NCI-H69 (cell line): ENCODE measurements around the gene RAB22A.
"Not testable (repeated sequence)": the region's sequence is repeated elsewhere in the genome, so short reads cannot be mapped to it uniquely, and the experiment has no call there.

Experiments
- DNase-seq: peaks from one replicate; lab custom pipeline; 2025; lab: John Stamatoyannopoulos, UW

The RAB22A gene

DNA sequence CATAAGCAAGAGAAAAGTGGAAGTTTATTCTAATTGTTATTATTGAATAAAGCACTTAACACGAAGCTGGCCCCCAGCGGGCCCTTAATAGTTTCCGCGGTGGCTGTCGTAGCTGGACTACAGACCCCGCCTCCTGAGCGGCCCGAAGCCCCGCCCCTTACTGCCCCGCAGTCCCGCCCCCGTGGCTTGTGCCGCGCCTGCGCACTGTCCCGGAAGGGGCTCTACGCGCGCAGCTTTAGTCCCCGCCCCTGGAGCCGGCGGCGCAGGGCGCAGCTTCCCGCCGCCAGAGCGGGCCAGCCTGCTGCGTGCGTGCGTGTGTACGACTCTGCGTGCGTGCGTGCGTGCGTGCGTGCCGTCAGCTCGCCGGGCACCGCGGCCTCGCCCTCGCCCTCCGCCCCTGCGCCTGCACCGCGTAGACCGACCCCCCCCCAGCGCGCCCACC is 79.4 kb downstream of the RAB22A start, which contains the start of gene VAPB:
VAPB (plus strand) TSS at position 348 of the 442 bp plus-strand sequence. CDS start 231 bp downstream, outside the sequence.
- peak; percentile 92 for DNase-seq

DNA sequence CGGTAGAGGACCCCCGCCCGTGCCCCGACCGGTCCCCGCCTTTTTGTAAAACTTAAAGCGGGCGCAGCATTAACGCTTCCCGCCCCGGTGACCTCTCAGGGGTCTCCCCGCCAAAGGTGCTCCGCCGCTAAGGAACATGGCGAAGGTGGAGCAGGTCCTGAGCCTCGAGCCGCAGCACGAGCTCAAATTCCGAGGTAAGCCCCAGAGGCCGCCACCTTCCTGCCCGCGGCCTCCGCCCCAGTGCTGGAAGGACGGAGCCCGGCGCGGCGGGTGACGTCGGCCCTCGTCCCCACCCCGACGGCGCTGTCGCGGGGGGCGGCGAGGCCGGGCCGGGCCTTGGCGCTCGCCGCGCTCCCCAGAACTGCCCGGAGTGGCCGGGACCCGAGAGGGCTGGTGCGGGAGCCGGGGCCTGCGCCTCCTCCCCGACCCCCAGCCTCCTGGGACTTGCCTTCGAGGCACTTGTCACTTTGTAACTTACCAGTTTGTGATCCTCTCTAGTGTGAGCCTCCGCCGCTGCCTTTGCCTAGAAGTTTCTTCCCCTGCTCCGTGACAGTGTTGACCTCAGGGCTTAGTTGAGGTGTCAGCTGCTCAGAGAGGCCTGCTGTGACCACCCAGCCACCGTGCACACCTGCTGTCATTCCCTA is 79.9 kb downstream of the RAB22A start:
- DNase-seq, result peak; percentile 63

DNA sequence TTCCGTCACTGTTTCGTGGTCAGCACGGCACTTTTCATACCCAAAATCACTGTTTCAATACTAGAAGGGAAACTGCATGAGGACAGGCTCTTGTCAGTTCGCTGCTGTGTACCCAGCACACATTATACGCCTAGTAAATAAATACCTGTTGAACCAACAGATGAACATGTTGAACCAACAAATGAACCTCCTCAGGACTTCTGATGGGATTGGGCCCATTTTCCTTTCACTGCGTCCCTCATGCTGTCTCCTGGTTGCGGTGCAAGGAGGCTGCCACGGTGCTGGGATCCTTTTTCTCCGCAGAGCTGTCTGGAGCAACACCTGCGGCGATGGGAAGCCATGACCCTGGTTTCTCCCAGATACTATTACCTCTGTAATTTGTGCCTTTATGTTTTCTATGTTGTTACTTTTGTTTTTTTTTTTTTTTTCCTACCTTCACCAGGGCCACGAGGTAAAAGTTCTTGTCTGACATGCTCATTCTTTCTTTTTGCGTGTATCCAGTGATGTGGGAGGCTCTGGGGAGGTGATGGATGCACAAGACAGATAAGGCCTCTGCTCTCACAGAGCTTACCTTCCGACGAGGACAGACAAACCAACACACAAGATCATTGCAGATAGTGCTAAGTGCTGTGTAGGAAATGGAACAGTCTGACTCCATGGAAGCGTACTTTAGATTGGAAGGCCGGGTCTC is 80.6 kb downstream of the RAB22A start:
- DNase-seq, result no peak

DNA sequence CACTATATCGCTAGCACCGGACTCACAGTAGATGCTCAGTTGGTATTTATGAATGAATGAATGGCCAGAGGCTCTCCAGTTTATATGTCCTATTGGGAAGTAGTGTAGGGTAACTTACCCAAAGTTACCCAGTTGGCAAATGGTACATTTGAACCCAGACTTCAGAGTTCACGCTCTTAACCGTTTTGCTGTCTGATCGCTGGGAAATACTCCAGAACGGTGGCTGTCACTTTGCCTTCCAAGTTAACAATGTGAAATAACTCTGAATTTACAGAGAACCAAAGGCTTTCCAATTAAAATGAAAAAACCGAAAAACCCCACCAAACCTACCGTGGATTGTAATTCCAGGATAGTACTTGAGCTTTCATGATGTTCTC is 81.1 kb downstream of the RAB22A start:
- no peak for DNase-seq

DNA sequence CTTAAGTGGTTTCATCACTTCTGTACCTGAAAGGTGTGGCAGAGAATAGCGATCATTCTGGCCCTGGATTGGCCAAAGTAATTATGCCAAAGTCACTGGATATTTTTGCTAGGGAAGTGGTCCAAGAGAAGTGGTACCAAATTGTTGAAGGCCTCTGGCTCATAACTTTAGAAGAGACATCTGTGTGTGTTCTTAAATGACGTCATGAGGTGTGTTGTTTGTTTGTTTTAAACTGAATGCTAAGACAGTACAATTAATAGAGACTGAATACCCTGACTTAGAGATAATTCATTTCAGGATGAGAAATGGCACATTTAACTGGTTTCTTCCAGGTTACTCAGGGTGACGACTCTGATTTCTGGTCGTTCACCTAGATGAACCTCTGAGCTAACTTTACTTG is 82.8 kb downstream of the RAB22A start:
- DNase-seq, result no peak

DNA sequence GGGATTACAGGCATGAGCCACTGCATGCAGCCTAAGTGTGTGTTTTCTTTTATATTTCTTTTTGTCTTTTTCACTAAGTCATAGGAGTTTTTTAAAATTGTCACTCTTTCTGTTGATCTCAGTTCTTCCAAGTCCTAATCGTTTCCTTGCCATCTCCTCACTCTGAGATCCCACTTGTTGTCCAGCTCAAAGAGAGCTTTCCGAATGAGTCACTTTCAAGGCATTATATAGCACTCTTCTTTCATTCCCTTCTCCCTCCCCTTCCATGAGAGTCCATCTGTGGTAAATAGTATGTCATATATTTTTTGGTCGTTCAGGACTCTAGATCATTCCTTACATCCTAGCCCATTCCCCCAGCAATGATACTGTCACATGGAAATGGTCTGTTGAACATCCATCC is 83.8 kb downstream of the RAB22A start:
- DNase-seq, result no peak

DNA sequence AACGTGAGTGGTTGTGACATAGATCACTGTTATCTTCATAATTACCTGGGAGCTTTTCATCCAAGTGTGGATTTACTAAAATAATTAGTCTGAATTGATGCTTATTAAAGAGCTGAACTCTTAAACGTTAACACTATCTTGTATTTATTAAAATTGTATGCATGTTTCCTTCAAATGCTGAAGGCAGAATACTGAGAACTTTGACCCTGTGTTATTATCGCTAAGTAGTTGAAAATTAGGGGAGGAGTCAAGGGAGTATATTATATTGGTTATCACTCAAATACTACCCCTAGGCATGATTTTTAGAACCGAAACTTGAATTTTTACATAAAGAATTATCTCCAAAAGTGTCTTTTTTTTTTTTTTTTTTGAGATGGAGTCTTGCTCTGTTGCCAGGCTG is 85.3 kb downstream of the RAB22A start:
- DNase-seq, result no peak

DNA sequence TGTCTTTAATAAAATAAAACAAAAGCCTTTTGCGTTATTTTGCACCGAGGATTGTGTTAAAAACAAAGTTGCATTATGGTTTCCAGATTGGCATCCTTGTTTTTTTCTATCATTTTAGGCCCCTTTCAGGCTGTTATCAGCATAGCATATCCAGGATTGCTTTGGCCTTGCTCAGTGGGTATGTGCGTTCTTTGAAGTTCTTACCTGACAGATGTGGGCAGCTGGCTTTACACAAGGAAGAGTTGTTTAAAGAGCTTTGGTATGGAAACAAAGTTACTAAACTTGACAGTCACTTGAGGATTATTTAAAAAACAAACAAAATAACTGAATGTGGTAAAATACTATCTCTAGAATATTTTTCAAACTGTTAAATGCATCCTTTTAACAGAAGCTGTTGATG is 86.1 kb downstream of the RAB22A start:
- DNase-seq, result no peak

DNA sequence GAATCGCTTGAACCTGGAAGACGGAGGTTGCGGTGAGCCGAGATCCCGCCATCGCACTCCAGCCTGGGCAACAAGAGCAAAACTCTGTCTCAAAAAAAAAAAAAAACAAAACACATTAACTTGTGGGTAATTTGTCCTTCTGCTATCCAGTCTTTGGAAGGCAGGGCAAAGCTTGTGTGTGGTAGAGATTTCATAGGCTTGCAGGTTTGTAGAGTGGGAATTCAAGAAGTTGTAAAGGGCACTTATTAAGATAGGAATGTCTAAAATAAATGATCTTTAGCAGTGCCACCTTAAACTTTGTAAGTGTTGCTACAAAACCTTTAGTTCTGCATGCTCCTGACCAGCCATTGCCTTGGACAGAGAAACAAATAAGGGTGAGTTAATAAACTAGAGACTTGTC is 87.9 kb downstream of the RAB22A start:
- DNase-seq, result no peak

DNA sequence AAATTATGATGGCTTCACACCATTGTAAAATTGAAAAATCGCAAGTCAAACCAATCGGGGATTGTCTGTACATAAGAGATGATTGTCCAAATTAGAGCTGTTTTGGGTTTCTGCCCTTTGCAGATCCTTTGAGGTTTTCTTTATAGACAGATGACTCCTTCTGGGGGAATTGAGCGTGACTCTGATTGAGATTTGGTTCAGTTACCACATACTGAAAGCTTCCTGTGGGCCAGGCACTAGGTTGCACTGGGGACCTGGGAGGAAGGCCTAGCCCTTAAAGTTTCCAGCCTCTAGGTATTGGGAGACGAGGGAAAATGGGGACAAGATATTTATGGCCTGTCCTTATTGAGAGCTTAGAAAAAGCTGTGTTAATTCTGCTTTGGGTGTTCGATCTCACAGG is 88.7 kb downstream of the RAB22A start:
- no peak for DNase-seq

DNA sequence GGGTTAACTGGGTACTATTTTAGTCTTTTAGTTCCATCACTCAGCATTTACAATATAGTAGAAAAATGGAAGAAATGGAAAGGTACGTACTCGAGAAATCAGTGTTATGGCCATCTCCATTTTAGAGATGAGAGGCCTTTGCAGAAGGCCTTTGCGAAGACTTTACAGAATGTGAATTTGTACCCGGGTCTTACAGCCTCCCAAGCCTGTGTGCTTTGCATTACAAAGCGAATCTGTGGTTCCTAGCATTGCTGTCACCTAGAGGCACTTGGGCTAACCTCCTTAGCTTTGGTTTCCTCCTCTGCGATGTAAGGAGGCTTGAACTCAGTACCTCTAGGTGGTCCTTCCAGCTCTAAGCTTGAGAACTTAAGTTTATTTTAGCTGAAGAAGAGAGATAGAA is 90.4 kb downstream of the RAB22A start:
- no peak for DNase-seq

DNA sequence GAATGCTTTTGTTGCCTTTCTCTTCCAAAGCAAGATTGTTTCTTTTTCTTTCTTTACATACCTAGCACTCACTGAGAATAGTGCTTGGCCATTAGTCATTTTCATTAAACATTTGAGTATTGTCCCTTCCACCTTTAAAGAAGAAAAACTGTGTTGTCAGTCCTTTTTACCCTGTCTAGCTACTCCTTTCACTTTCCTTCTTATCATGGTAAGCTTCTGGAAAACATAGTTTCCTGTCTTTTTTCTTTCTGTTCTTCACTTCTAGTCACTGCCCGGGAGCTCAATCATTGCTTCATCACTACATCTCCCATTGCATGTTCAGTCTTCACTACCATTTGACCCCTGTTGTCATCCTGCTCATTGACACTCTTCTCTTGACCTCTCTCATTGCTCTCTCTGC is 91.6 kb downstream of the RAB22A start:
- no peak for DNase-seq

DNA sequence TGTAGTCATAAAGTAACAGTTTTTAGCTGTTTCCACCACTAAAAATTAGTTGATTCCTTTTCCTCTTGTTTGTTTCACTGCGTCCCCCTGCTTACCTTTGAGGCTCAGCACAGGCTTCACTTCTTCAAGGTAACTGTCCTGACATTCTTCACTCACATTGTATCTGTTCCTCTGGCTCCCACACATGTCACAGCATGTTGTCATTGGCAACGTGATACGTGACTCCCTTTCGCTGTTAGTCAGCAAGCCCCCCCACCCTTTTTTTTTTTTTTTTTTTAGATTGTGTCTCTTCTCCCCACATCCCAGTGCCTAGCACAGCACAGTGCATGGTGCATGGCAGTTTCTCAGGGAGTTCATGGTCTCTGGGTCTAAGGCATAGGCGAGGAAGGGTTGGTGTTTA is 92.8 kb downstream of the RAB22A start:
- no peak for DNase-seq

DNA sequence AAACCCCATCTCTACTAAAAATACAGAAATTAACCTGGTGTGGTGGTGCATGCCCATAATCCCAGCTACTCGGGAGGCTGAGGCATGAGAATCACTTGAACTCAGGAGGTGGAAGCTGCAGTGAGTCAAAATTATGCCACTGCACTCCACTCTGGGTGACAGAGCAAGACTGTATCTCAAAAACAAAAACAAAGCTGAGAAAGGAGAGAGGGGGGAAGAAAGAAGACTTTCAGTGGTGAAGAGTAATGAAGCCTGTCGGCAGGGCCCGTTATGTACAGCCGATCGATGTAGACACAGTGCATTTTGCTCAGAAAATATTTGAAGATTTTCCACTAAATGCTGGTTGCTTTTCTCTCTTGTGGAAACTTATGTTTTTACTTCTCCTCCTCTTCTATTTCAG is 93.3 kb downstream of the RAB22A start:
- no peak for DNase-seq

DNA sequence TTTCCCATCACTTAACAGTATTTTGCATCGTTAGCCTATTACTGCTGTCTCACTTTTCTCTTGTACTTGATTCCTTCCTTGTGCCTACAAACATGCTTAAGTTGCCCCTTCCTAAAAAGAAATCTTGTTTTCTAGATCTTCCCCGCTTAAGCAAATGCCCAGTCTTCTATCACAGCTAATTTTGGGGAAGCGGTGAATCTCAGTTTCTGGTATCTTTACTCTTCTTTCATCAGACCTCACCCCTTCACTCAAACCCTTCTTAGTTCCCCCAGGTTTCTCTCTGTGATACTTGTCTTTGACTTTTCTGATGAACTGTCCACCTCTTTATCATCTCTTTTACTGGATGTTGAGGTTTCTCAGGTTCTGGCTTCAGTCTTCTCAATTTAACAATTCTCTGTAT is 93.8 kb downstream of the RAB22A start:
- DNase-seq, result no peak

DNA sequence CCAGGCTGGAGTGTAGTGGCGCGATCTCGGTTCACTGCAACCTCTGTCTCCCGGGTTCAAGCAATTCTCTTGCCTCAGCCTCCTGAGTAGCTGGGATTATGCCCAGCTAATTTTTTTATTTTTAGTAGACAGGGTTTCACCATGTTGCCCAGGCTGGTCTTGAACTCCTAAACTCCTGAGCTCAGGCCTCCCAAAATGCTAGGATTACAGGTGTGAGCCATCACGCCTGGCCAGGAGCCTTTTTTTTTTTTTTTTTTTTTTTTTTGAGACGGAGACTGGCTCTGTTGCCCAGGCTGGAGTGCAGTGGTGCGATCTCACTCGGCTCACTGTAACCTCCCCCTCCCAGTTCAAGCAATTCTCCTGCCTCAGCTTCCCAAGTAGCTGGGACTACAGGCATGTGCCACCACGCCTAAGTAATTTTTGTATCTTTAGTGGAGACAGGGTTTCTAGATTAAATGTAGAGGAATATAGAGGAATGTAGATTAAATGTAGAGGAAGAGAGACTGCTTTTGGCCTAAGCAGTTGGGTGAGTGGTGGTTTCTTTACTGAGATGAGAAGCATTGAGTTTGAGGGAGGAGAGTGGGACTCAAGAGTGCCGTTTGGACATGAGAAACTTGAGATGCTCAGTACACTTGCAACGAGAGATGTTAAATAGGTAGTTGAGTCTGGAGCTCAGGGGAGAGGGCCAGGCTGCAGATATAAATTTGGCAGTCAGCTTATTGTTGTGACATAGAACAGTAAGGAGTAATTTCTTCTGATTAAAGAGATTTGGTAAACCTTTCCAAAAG is 96.2 kb downstream of the RAB22A start:
- DNase-seq, result no peak

DNA sequence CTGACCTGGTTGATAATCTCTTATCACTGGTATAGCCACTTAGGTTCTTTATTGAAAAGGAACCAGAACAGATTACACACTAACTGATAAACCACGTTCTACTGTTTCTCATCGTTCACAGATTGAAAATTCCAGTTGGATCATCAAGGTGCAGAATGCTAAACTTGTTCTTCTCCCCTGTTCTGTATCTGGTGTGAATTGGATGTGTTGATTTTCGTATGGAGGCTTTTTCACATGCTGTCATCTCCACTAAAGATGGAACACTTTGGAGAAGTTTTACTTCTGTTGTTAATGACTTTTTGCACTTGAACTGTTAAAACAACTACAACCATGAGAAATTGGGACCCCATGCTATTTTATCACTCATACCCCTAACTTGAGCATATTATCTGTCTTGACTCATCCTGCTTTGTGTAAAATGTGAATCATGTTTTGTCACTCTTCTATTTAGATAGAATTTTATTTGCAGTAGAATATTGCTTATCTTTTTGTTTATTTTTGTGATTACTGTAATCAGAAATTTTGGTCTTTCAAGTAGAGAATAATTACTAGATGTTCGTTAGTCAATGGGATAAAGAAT is 97.0 kb downstream of the RAB22A start:
- DNase-seq, result no peak

DNA sequence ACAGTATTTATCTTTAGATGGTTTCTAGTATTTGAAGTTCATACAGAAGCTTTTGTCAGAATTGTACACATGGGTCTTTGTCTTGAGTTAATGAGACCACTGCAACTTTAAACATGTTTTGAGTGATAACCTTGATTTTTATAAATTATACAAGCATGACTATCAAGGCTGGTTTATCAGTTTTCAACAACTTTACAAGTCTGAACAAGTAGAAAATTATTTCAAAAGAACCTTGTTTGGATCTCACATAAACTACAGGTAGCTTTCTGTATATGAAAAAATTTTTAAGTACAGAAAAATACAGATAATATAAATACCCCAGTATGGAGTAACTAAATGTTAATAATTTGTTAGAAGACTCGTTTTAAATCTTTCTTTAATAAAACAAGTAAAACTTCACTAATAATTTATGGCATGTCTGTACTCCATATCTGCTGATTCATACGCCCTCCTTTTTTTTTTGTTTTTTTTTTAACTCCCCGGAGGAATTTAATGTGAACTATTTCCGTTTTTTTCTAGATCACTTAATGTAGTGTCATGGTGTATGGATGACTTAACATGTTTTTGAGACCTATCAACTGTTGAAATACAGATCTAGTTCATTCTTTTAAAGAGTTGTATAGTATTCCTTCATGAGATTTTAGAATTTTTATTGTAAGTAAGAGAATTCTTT is 97.8 kb downstream of the RAB22A start:
- DNase-seq, result no peak

DNA sequence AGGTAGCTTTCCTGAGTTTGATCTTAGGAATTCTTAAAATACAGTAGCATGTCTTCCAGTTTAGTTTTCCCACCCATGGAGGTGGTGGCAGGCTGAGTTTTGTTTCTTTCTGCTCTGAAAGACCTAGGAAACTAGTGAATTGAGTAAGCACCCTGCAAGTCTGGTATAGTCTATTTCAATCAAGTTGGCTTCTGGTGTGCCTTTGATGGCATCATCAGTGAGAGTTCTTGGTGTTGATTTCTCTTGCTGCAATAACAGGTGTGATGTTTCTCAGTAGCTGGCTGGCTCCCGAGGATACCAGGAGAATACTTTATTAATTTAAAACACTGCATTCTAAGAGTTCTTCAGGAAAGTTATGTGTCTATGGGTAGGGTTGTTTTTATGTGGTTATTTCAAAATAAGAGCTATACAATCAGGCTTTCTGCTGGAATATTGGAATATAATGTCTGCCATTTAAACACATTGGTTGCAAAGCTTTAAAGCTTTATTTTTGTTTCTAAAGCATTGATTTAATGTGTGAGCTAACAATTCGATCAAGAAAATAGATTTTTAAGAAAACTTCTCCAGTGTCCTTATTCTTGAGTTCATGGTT is 98.5 kb downstream of the RAB22A start:
- no peak for DNase-seq

DNA sequence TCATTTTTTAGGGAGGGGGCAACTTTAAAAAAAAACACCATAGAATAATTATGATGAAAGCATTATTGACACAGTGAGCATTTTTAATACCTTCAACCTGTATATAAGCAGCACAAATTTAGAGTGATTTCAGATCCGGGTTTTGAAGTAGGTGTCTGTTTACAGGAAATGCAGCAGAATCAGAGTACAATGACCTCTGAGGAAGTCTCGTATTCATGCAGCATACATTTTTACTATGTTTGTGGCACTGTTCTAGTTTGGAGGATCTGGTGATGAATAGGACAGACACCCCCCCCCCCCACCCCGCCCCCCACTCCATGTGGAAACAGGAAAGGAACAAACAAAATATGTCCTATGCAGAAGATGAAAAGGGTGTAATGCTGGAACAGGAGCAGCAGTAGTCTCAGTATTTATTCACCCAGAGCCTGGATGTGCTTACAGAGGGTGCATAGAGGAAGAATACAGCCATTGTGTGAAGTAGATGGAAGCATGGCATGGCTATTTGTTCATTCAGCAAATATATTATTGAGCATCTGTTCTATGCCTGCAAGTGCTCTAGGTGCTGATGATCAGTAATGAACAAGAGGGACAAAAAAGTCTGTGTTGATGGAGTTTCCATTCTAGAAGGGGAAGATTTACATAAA is 99.2 kb downstream of the RAB22A start:
- DNase-seq, result no peak

DNA sequence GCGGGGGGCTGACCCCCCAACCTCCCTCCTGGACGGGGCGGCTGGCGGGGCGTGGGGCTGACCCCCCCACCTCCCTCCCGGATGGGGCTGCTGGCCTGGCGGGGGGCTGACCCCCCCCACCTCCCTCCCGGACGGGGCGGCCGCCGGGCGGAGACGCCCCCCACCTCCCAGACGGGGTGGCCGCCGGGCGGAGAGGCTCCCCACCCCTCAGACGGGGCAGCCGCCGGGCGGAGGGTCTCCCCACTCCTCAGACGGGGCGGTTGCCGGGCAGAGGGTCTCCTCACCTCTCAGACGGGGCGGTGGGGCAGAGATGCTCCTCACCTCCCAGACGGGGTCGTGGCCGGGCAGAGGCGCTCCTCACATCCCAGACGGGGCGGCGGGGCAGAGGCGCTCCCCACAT is 104.7 kb downstream of the RAB22A start:
- DNase-seq, result not testable (repeated sequence)
